ENCODE data around the gene APOD.
"Not testable (repeated sequence)": the region's sequence is repeated elsewhere in the genome, so short reads cannot be mapped to it uniquely, and the experiment has no call there.

DNA sequence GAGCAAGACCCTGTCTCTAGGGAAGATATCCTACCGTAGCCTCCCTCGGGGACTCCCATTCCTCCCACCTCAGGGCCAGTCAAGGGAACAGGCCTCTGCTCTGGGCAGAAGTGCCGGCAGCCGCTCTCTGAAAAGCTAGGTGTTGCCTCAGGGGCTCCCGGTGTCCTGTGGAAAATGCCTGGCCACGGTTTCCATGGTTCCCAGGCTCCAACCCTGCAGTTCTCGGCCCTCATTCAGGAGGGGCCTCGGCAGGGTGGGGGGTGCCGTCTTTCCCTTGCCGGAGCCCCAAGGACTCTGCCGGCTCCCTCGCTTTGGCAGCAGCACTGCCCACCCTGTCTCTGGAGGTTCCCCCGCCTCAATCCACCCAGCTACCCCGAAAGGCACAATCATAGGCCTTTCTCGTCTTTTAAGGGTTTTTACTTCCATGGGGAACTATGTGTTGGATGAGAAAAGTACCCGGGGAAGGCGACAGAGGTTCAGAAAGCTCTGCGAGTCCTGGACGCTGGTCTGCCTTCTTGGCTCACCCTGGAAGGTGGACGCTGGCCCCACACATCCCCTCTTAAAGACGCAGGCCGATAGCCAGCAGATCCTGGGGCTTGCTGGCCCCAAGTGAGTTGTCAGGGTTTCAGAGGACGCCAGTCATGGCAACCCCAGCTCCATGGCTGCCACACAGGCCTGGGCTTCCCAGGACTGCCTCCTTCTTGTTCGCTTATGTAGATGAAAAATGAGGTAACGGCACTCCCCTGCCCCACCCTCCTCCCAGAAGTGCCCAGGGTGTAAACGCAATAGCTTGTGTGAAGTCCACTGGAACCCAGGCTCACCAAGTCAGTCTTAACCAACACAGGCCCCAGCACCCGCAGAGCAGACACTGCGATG lies 34.3 kb upstream of the APOD start:
- TF ChIP-seq, protein P1, sequence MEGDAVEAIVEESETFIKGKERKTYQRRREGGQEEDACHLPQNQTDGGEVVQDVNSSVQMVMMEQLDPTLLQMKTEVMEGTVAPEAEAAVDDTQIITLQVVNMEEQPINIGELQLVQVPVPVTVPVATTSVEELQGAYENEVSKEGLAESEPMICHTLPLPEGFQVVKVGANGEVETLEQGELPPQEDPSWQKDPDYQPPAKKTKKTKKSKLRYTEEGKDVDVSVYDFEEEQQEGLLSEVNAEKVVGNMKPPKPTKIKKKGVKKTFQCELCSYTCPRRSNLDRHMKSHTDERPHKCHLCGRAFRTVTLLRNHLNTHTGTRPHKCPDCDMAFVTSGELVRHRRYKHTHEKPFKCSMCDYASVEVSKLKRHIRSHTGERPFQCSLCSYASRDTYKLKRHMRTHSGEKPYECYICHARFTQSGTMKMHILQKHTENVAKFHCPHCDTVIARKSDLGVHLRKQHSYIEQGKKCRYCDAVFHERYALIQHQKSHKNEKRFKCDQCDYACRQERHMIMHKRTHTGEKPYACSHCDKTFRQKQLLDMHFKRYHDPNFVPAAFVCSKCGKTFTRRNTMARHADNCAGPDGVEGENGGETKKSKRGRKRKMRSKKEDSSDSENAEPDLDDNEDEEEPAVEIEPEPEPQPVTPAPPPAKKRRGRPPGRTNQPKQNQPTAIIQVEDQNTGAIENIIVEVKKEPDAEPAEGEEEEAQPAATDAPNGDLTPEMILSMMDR (IDR thresholded peaks at IDR 0.05): not testable (repeated sequence)
- not testable (repeated sequence) for TF ChIP-seq POLR2A (IDR thresholded peaks at IDR 0.05)
